DND-41 (cell line): ENCODE measurements around the gene ZNF101.

ENCODE experiments used
- ATAC-seq: fragments of 200-7000 bp; cut with Tn5 transposase; 3 replicates; pipeline ENCODE4 v1.9.1; 2021; ENCODE audit warnings: low read depth; ENCODE audit not compliant: insufficient read depth
- DNase-seq: peaks from one replicate; pipeline ENCODE4 v3.0.0-alpha.2; 2020
- H2AFZ ChIP-seq: 2 replicates; pipeline ENCODE4 v1.6.0; 2012; ENCODE audit warnings: low read depth, low read length
- H3K27ac ChIP-seq: 2 replicates; pipeline ENCODE4 v1.5.1; 2012; ENCODE audit warnings: low read length, inconsistent platforms
- H3K27me3 ChIP-seq: fragments of 200-600 bp; sonication (generic); 2 replicates; pipeline ENCODE4 v1.6.0; 2012; ENCODE audit warnings: low read length, mild to moderate bottlenecking, inconsistent platforms; ENCODE audit not compliant: insufficient read depth, poor library complexity
- H3K36me3 ChIP-seq: 2 replicates; pipeline ENCODE4 v1.5.1; 2012; ENCODE audit warnings: low read length, inconsistent platforms; ENCODE audit not compliant: insufficient read depth
- H3K4me1 ChIP-seq: 2 replicates; pipeline ENCODE4 v1.5.1; 2012; ENCODE audit warnings: mild to moderate bottlenecking, low read length; ENCODE audit not compliant: insufficient read depth
- H3K4me2 ChIP-seq: 2 replicates; pipeline ENCODE4 v1.6.0; 2012; ENCODE audit warnings: mild to moderate bottlenecking, moderate library complexity, low read length, inconsistent platforms; ENCODE audit not compliant: insufficient read depth
- H3K4me3 ChIP-seq, 2 experiments: fragments of 200-600 bp in 1 of 2; shearing (Covaris generic) in 1 of 2; 2 replicates each; pipeline ENCODE4 v1.5.1; 2012 to 2016; ENCODE audit warnings: inconsistent platforms in 2 of 2, low read length in 2 of 2, mild to moderate bottlenecking in 2 of 2, low read depth in 1 of 2, moderate library complexity in 1 of 2
- H3K79me2 ChIP-seq: 2 replicates; pipeline ENCODE4 v1.6.0; 2012; ENCODE audit warnings: low read length, inconsistent platforms; ENCODE audit not compliant: insufficient read depth
- H3K9ac ChIP-seq: 2 replicates; pipeline ENCODE4 v1.6.0; 2012; ENCODE audit warnings: low read depth, mild to moderate bottlenecking, inconsistent platforms, low read length, moderate library complexity
- H3K9me3 ChIP-seq: 2 replicates; pipeline ENCODE4 v1.5.1; 2012; ENCODE audit warnings: low read length, moderate library complexity, mild to moderate bottlenecking, inconsistent platforms; ENCODE audit not compliant: insufficient read depth, severe bottlenecking
- H4K20me1 ChIP-seq: 2 replicates; pipeline ENCODE4 v1.6.0; 2012; ENCODE audit warnings: low read length; ENCODE audit not compliant: insufficient read depth
- EZH2 ChIP-seq: IDR thresholded peaks from 3 replicates; pipeline ENCODE4 v1.6.1; 2012; ENCODE audit warnings: borderline replicate concordance, low read depth, mild to moderate bottlenecking, moderate library complexity, low read length, inconsistent platforms; ENCODE audit not compliant: severe bottlenecking
- TF ChIP-seq, protein P1 (sequence below): IDR thresholded peaks from 2 replicates; pipeline ENCODE4 v1.5.1; 2012; ENCODE audit warnings: borderline replicate concordance, low read length, moderate library complexity, mild to moderate bottlenecking; ENCODE audit not compliant: poor library complexity, severe bottlenecking; ENCODE audit errors: extremely low read depth

Gene ZNF101

DNA sequence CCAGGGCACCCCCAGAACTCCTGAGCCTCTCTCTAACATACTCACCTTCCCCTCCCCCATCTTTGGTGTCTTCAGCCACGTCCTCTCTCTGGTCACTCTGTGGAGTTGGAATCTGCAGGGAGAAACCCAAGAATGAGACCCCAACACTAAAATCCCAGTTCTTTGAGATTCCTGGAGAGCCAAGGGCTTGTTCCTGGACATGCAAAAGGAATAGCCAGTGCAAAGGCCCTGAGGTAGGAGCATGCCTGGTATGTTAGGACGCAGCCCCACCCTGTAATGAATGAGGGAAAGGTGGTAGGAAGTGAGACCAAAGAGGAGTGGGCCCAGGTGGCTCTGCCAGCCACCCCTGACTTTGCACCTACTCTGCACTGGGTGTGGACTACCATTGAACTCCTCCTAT, 38.2 kb upstream of the ZNF101 start:
- TF ChIP-seq EZH2: no peak
- TF ChIP-seq, protein P1, sequence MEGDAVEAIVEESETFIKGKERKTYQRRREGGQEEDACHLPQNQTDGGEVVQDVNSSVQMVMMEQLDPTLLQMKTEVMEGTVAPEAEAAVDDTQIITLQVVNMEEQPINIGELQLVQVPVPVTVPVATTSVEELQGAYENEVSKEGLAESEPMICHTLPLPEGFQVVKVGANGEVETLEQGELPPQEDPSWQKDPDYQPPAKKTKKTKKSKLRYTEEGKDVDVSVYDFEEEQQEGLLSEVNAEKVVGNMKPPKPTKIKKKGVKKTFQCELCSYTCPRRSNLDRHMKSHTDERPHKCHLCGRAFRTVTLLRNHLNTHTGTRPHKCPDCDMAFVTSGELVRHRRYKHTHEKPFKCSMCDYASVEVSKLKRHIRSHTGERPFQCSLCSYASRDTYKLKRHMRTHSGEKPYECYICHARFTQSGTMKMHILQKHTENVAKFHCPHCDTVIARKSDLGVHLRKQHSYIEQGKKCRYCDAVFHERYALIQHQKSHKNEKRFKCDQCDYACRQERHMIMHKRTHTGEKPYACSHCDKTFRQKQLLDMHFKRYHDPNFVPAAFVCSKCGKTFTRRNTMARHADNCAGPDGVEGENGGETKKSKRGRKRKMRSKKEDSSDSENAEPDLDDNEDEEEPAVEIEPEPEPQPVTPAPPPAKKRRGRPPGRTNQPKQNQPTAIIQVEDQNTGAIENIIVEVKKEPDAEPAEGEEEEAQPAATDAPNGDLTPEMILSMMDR: no peak
- Histone ChIP-seq H3K9me3 (no peaks in the 10 kb centered on the region), H4K20me1 (peaks cover 4% of the 10 kb centered on the region), H3K9ac (no peak overlapping the region), H3K4me3 (no peak overlapping the region), H3K27me3 (no peaks in the 10 kb centered on the region), H2AFZ (no peak overlapping the region), H3K4me2 (no peak overlapping the region), H3K27ac (no peak overlapping the region), H3K79me2 (no peaks in the 10 kb centered on the region), H3K4me1 (no peaks in the 10 kb centered on the region), H3K36me3 (peaks cover 58% of the 10 kb centered on the region)
- DNase-seq (no peak), ATAC-seq (no peak)

GRCh38 chr19:19631346-19631745, 37.3 kb upstream of the ZNF101 start:
- H3K27ac ChIP-seq: no peak overlapping the region
- H3K4me2 ChIP-seq: no peak overlapping the region
- no peaks in the 10 kb centered on the region for H3K9me3 ChIP-seq
- no peak for TF ChIP-seq EZH2
- TF ChIP-seq, protein P1: no peak
- ATAC-seq (no peak), DNase-seq (no peak)
- H3K9ac ChIP-seq: no peak overlapping the region
- no peak overlapping the region for H3K4me3 ChIP-seq
- peaks cover 62% of the 10 kb centered on the region for H3K36me3 ChIP-seq
- H3K79me2 ChIP-seq: no peaks in the 10 kb centered on the region
- H2AFZ ChIP-seq: no peak overlapping the region
- no peaks in the 10 kb centered on the region for H3K4me1 ChIP-seq
- H3K27me3 ChIP-seq: no peaks in the 10 kb centered on the region
- H4K20me1 ChIP-seq: peaks cover 4% of the 10 kb centered on the region

DNA sequence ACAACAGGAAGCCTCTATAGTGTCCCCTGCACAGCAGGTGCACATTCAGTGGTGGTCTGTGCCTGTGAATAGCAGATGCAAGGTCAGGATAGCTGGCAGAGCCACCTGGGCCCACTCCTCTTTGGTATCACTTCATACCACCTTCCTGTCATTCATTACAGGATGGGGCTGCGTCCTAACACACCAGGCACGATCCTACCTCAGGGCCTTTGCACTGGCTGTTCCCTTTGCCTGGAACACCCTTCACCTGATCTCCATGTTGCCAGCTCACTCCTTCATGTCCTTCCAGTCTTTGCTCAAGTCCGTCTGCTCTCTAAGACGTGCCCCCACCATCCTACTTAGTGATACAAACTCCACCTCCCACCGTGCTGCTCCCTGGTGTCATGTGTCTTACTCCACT, 36.0 kb upstream of the ZNF101 start:
- peaks cover 4% of the 10 kb centered on the region for H4K20me1 ChIP-seq
- no peak overlapping the region for H3K27ac ChIP-seq
- no peaks in the 10 kb centered on the region for H3K9me3 ChIP-seq
- H3K27me3 ChIP-seq: no peaks in the 10 kb centered on the region
- H3K36me3 ChIP-seq: peaks cover 65% of the 10 kb centered on the region
- DNase-seq (no peak), ATAC-seq (no peak)
- H3K4me2 ChIP-seq: no peak overlapping the region
- no peak overlapping the region for H3K4me3 ChIP-seq
- no peak for TF ChIP-seq EZH2
- TF ChIP-seq, protein P1: no peak
- no peaks in the 10 kb centered on the region for H3K4me1 ChIP-seq
- no peak overlapping the region for H2AFZ ChIP-seq
- no peak overlapping the region for H3K9ac ChIP-seq
- no peaks in the 10 kb centered on the region for H3K79me2 ChIP-seq
